Measurements from ENCODE around the gene TUBB4B.

TUBB4B gene

GRCh38 chr9:137273095-137273490, 32.0 kb downstream of the TUBB4B start:
- DNase-seq: no peak

- no peak for DNase-seq
Measured at GRCh38 chr9:137273611-137274320, 32.7 kb downstream of the TUBB4B start.

DNA sequence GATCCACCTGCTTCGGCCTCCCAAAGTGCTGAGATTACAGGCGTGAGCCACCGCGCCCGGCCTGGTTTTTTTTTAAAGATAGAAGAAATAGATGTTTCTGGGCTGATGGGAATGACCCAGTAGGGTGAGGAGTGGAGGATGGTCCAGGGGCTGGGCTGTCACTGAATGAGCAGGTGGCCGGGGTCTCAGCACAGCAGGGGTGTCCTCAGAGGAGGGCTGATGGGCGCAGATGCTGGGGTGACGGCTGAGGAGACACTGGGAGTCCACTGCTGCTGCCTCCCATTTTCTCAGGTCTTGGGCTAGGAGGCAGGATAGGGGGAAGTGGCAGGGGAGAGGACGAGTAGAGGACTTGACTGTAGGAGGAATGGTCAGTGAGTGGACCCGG, 34.1 kb downstream of the TUBB4B start:
- no peak for DNase-seq

GRCh38 chr9:137275588-137276472, 34.7 kb downstream of the TUBB4B start:
- DNase-seq: no peak

DNA sequence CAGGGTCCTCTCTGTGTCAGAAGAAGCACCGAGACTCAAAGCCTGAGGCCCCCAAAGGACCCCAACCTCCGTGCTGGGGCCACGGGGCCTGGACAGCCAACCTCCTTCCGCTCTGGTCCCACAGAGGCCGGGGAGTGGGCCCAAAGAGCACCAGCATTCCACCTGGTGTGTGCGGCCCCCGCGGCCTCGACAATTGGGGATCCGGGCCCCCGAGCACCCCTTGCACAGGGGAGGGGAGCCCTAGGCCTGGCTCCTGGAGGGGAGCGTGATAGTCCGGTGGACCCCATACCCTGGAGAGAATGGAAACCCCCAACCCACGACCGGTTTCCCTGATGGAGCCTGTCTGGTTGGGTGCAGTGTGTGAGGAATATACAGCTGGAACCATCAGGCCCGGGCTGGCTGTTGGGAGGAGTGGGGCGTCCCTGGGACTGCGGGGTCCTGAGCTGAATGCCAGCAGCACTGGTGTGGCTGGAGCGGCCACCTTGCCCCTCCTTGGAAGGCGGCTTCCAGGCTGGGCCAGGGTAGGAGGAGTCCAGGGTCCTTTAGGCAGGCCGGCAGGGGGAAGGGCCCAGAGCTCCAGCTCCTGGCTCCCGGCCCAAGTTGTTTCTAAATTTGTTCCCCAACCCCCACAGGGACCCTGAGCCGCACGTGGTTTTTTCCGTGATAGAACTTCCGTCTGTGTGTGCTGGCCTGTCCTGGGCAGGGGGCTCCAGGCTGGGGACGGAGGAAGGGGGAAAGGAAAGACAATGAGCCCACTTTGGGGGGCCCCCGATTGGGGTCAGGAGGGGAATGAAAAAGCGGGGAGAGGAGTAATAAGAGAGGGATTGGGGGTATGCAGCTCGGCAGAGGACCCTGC, 35.6 kb downstream of the TUBB4B start:
- no peak for DNase-seq

DNA sequence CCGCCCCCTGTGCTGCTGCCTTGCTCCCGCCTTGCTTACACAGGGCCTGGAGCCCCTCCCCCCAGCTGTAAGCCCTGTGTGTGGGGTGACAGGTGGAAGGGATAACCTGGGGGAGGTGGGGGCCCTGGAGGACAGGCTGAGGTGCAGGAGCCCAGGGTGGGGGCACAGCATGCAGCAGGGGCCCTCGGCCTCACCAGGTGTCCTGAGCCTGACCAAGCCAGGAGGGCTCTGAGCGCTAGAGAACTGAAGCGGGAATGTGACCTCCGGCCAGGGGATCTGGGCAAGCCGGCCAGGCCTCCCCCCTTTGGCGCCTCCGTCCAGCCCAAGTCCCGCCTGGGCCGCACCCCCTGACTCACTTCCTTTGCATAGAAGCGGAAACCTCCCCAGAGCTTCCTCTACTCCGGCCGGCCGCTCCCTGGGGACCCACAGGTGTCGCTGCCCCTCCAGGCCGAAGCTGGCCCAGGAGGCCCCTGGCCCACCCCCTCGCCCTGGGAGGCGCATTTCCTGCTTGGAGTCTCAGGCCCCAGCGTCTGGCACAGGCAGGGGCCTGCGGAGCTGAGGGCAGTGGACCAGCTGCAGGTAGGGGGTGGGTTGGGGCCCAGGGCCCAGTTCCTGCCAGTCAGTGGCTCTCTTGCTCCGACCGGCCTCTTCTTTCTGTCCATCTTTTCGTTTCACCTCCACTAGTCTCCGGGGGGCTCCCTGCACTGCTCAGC, 36.4 kb downstream of the TUBB4B start, which contains the start of gene TOR4A:
TOR4A (plus strand) TSS at position 398 of the 713 bp plus-strand sequence. CDS start 964 bp downstream, outside the sequence.
- DNase-seq: no peak

DNA sequence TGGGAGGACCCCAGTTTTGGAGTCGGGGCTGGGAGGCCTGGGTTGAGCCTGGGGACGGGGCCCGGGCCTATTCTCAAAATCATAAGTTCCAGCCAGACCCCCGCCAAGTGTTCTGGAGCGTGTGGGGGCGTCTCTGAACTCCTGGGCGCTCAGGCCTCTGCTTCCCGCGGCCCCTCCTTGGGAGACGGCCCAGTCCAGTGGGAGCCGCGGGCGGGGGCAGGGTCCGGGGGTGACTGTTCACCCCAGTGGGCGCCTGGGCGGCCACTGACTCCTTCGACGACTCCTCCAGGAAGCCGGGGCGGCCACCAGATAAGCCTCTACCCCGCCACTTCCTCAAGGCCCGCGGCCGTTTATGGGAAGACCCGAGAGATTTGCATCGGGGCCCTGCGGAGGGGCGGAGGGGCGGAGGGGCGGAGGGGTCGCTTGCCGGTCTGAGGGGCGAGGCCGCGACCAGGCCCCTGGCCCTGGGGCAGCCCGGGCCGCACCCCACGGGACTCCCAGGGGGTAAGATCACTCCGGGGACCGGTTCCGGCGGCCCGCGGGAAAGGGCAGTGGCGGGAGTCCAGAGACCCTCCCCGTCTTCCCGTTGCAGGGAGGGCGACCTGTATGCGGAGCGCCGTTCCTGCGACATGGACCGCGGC, 37.1 kb downstream of the TUBB4B start:
- DNase-seq: no peak

DNA sequence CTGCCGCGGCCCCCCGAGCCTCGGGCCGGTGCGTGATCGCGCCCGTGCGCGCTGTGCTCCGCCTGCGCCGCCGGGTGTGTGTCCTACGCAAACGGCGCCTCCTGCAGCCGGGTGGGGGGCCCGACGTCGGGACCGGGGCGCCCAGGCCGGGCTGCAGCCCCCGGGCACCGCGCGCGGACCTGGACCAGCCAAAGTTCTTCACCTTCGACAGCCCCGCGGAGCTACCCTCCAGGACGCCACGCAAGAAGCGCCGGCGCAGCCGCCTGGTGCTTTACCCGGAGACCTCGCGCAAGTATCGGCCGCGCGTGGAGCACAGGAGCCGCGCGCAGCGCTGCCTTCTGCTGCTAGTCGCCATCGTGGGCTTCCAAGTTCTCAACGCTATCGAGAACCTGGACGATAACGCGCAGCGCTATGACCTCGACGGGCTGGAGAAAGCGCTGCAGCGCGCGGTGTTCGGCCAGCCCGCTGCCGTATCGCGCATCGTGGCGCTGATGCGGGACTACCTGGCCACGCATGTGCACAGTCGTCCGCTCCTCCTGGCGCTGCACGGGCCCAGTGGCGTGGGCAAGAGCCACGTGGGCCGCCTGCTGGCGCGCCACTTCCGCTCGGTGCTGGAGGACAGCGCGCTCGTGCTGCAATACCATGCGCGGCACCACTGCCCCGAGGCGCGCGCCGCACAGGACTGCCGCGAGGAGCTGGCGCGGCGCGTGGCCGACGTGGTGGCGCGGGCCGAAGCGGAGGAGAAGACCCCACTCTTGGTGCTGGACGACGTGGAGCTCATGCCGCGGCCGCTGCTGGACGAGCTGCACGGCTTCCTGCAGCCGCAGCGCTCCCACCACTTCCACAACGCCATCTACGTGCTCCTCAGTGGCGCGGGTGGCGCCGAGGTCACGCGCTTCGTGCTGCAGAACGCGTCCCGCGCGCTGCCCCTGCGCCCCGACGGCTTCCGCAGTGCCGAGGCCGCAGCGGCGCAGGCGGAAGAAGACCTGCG, 37.9 kb downstream of the TUBB4B start:
- no peak for DNase-seq

DNA sequence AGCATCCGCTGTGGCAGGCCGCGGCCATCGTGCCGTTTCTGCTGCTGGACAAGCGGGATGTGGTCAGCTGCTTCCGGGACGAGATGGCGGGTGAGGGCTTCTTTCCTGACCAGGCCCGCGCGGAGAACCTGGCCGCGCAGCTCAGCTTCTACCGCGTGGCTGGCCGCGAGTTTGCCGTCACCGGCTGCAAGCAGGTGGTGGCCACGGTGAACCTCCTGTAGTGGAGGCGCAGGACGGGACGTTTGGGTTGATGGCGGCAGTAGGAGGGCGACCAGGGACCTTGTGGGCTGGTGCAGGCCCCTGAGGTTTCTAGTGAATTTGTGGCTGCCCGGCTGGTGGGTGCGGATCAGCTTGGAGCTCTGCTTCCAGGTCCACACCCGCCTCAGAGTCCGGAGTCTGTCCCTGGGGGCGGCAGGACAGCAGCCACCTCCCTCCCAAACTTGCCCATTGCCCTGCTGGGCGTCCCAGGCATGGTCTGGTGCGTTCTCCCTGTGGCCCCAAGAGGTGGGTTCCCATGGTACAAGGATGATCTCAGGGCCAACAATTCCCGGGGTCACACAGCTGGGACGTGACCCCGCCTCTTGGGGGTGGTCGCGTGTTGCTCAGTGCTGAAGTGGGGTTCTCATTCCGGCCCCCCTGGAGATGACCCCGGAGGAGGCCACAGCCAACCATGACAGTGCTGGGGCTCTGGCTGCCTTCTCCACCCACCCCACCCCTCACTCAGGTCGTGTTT, 38.8 kb downstream of the TUBB4B start:
- DNase-seq: no peak

- no peak for DNase-seq
Measured at GRCh38 chr9:137280474-137281344, 39.6 kb downstream of the TUBB4B start.

- DNase-seq: no peak
Measured at GRCh38 chr9:137281345-137282116, 40.4 kb downstream of the TUBB4B start.

DNA sequence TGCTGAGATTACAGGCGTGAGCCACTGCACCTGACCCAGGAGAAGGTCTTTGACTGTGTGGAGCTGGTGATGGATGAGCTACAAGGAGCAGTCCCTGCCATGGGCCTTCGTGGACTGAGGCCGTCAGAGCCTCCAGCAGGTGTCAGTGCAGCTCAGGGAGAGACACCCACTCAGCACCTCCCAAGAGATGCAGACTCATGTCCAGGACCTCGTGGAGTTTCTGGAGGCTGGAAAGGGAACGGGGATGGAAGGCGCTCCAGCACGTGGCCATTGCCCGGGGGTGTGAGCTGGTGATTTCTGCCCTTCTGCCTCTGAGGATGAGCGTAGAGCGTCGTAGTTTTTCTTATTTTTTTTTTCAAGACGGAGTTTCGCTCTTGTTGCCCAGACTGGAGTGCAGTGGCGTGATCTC, 45.9 kb downstream of the TUBB4B start:
- no peak for DNase-seq

- DNase-seq: no peak
Measured at GRCh38 chr9:137293094-137293481, 52.0 kb downstream of the TUBB4B start.

All from stimulated activated CD4-positive, alpha-beta T cell treated with anti-CD3 and anti-CD28 coated beads, Interleukin-4, amount 100 ng/mL, for 24 hours (primary cell).